OCI-LY1 (cell line): ENCODE data around the gene PPP1R7.

Source experiments
- CTCF ChIP-seq: fragments of 200-600 bp; sonication (generic), shearing (Covaris generic); IDR thresholded peaks from 2 replicates; pipeline ENCODE4 v1.5.1; 2017; ENCODE audit warnings: mild to moderate bottlenecking, antibody characterized with exemption, low read length, moderate library complexity, mixed read lengths
- EZH2 ChIP-seq: fragments of 200-600 bp; sonication (generic), shearing (Covaris generic); IDR thresholded peaks from 2 replicates; pipeline ENCODE4 v1.8.0; 2017; ENCODE audit warnings: borderline replicate concordance, mixed run types, mild to moderate bottlenecking, antibody characterized with exemption, low read length, moderate library complexity, mixed read lengths

GRCh38 chr2:241129086-241129871, 21.0 kb upstream of the PPP1R7 start:
- TF ChIP-seq EZH2 (no peak), CTCF (no peak)
